Neuronal stem cell (in vitro differentiated cells): ENCODE measurements around the gene ABLIM3.
A peak's percentile ranks its signal among the peaks of the same experiment; 100 is the strongest.

ENCODE experiments used
- DNase-seq: peaks from one replicate; pipeline ENCODE4 v3.0.0-alpha.2; 2013; ENCODE audit warnings: low spot score
- H2AFZ ChIP-seq: one replicate; pipeline ENCODE4 v1.6.1; 2013; ENCODE audit warnings: mild to moderate bottlenecking, low read length, inconsistent platforms
- H2AK5ac ChIP-seq: 2 replicates; pipeline ENCODE4 v1.6.1; 2013; ENCODE audit warnings: low read depth, mild to moderate bottlenecking, inconsistent platforms, low read length, moderate library complexity, mixed read lengths
- H2BK120ac ChIP-seq: 2 replicates; pipeline ENCODE4 v1.6.1; 2013; ENCODE audit warnings: low read depth, mild to moderate bottlenecking, inconsistent platforms, low read length, moderate library complexity, mixed read lengths
- H2BK12ac ChIP-seq: one replicate; pipeline ENCODE4 v1.6.1; 2013; ENCODE audit warnings: low read length, inconsistent platforms
- H2BK15ac ChIP-seq: 2 replicates; pipeline ENCODE4 v1.6.1; 2013; ENCODE audit warnings: mild to moderate bottlenecking, low read length, inconsistent platforms, mixed read lengths
- H2BK5ac ChIP-seq: one replicate; pipeline ENCODE4 v1.6.1; 2013; ENCODE audit warnings: inconsistent platforms, mild to moderate bottlenecking, low read length, moderate library complexity
- H3K14ac ChIP-seq: one replicate; pipeline ENCODE4 v1.6.1; 2013; ENCODE audit warnings: low read length, inconsistent platforms
- H3K18ac ChIP-seq: 2 replicates; pipeline ENCODE4 v1.6.1; 2013; ENCODE audit warnings: low read length, inconsistent platforms
- H3K23ac ChIP-seq: 2 replicates; pipeline ENCODE4 v1.6.1; 2013; ENCODE audit warnings: low read depth, mild to moderate bottlenecking, mixed read lengths, low read length, inconsistent platforms; ENCODE audit not compliant: poor library complexity
- H3K27ac ChIP-seq: replicated peaks from 3 replicates; pipeline ENCODE4 v1.5.1; 2013; ENCODE audit warnings: low read length, inconsistent platforms
- H3K27me3 ChIP-seq, 3 experiments: 2 replicates each; pipeline ENCODE4 v1.6.1; 2013; ENCODE audit warnings: low read length in 3 of 3, mild to moderate bottlenecking in 2 of 3, inconsistent platforms in 1 of 3, low read depth in 1 of 3, mixed read lengths in 1 of 3, moderate library complexity in 1 of 3; ENCODE audit not compliant: control insufficient read depth in 3 of 3, insufficient read depth in 3 of 3
- H3K36me3 ChIP-seq, 2 donors: replicated peaks in 1 of 2; 2 replicates each; pipeline ENCODE4 v1.6.1; 2013; ENCODE audit warnings: low read length in 2 of 2; ENCODE audit not compliant: control insufficient read depth in 2 of 2, insufficient read depth in 2 of 2
- H3K4ac ChIP-seq: 2 replicates; pipeline ENCODE4 v1.6.1; 2013; ENCODE audit warnings: inconsistent platforms, mild to moderate bottlenecking, low read length, moderate library complexity
- H3K4me1 ChIP-seq, 2 donors: 1 replicate in 1 of 2; 2 replicates in 1 of 2; pipeline ENCODE4 v1.6.1; 2013; ENCODE audit warnings: low read length in 2 of 2, low read depth in 1 of 2; ENCODE audit not compliant: control insufficient read depth in 2 of 2, insufficient read depth in 1 of 2
- H3K4me2 ChIP-seq: one replicate; pipeline ENCODE4 v1.6.1; 2013; ENCODE audit warnings: mild to moderate bottlenecking, low read length, inconsistent platforms; ENCODE audit not compliant: insufficient read depth, poor library complexity, severe bottlenecking
- H3K4me3 ChIP-seq, 2 donors: 2 replicates each; pipeline ENCODE4 v1.5.1; 2013; ENCODE audit warnings: low read length in 2 of 2, mild to moderate bottlenecking in 2 of 2, inconsistent platforms in 1 of 2, moderate library complexity in 1 of 2
- H3K79me1 ChIP-seq: one replicate; pipeline ENCODE4 v1.6.1; 2013; ENCODE audit warnings: low read depth, mild to moderate bottlenecking, inconsistent platforms, low read length, moderate library complexity
- H3K9ac ChIP-seq: one replicate; pipeline ENCODE4 v1.6.1; 2013; ENCODE audit warnings: mild to moderate bottlenecking, low read depth, low read length, inconsistent platforms; ENCODE audit not compliant: poor library complexity
- H3K9me3 ChIP-seq, 2 donors: replicated peaks in 1 of 2; 2 replicates each; pipeline versions ENCODE3 to v1.6.1; 2013; ENCODE audit warnings: low read length in 2 of 2, mild to moderate bottlenecking in 2 of 2, inconsistent platforms in 1 of 2, low read depth in 1 of 2, mixed read lengths in 1 of 2, moderate library complexity in 1 of 2; ENCODE audit not compliant: control insufficient read depth in 2 of 2, insufficient read depth in 1 of 2
- H4K8ac ChIP-seq: one replicate; pipeline ENCODE4 v1.6.1; 2013; ENCODE audit warnings: low read depth, mild to moderate bottlenecking, inconsistent platforms, low read length, moderate library complexity
- H4K91ac ChIP-seq: one replicate; pipeline ENCODE4 v1.6.1; 2013; ENCODE audit warnings: low read length, low read depth, mild to moderate bottlenecking, inconsistent platforms; ENCODE audit not compliant: poor library complexity
- WGBS, 2 donors: extraction: QIAGEN DNeasy Blood & Tissue Kit; methylation state at CpG; one replicate each; pipeline ENCODE4 v1.1.7; 2013; ENCODE audit warnings: missing lambda C conversion rate in 2 of 2, mixed read lengths in 1 of 2; ENCODE audit not compliant: insufficient read length in 2 of 2, insufficient replicate concordance in 1 of 2; ENCODE audit errors: extremely low coverage in 2 of 2; 5-methylcytosine and 5-hydroxymethylcytosine counted together

ABLIM3 gene

DNA sequence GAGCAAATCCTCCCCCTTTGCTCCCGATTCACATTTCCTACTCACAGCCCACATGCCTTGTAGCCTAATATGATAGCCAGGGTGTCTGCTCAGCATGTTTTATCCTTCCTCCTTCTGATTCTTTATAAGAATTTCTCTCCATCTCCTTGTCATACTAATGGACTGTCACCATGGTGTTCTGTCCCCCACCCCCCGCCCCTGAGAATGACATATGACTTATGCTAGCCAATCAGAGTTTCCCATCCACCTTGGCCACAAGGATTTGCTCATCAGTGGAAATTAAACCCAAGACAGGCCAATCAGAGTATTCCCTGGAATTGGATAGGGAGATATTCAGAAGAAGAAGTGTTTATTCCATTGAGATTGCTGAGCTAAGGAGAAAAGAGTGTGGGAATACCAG is 16.0 kb downstream of the ABLIM3 start:
- Histone ChIP-seq H3K36me3 (no peaks in the 10 kb centered on the region), H3K4me1 (no peaks in the 10 kb centered on the region), H2AK5ac (no peak overlapping the region), H2AFZ (no peak overlapping the region), H2BK15ac (no peak overlapping the region), H3K27ac (no peak overlapping the region), H2BK5ac (no peak overlapping the region), H3K4me2 (no peak overlapping the region), H3K4me3 (no peak overlapping the region), H2BK120ac (no peak overlapping the region), H2BK12ac (no peak overlapping the region), H3K23ac (no peak overlapping the region), H4K8ac (no peak overlapping the region), H3K4ac (no peak overlapping the region), H3K18ac (no peak overlapping the region), H3K14ac (no peak overlapping the region), H3K9me3 (no peaks in the 10 kb centered on the region), H3K27me3 (no peaks in the 10 kb centered on the region), H3K79me1 (no peaks in the 10 kb centered on the region), H4K91ac (no peak overlapping the region), H3K9ac (no peak overlapping the region)
- no peak for DNase-seq
- WGBS, 2 donors: no CpG with 5 or more reads among the region's 2 CpGs

DNA sequence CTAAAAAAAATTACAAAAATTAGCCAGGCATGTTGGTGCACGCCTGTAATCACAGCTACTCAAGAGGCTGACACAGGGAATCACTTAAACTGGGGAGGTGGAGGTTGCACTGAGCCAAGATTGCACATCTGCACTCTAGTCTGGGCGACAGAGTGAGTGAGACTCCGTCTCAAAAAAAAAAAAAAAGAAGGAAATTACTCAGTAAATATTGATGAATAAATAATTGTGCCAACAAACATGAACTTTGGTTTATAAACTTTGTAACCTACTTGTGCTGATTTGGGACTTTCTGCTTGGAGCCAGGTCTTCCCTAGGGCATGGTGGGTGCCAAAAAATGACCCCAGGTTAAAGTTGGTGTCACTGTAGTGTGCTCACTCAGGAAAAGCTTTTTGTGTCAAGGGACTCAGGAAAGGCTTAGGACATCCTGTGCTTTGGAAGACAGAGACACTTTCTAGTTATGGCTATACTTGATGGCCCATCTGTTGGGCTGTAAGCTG is 19.0 kb downstream of the ABLIM3 start:
- H2BK15ac ChIP-seq: no peak overlapping the region
- H3K4ac ChIP-seq: no peak overlapping the region
- no peak overlapping the region for H3K23ac ChIP-seq
- WGBS, 2 donors: no CpG with 5 or more reads among the region's 3 CpGs
- H3K27ac ChIP-seq: no peak overlapping the region
- H2AFZ ChIP-seq: no peak overlapping the region
- no peak overlapping the region for H4K8ac ChIP-seq
- no peak overlapping the region for H3K9ac ChIP-seq
- no peak overlapping the region for H4K91ac ChIP-seq
- no peak overlapping the region for H3K18ac ChIP-seq
- H2BK120ac ChIP-seq: no peak overlapping the region
- no peaks in the 10 kb centered on the region for H3K27me3 ChIP-seq
- H3K4me3 ChIP-seq: no peak overlapping the region
- H3K9me3 ChIP-seq: no peaks in the 10 kb centered on the region
- no peaks in the 10 kb centered on the region for H3K4me1 ChIP-seq
- no peak overlapping the region for H2BK12ac ChIP-seq
- DNase-seq: no peak
- H2BK5ac ChIP-seq: no peak overlapping the region
- no peak overlapping the region for H3K14ac ChIP-seq
- H3K79me1 ChIP-seq: no peaks in the 10 kb centered on the region
- no peaks in the 10 kb centered on the region for H3K36me3 ChIP-seq
- H2AK5ac ChIP-seq: no peak overlapping the region
- no peak overlapping the region for H3K4me2 ChIP-seq

- DNase-seq: no peak
- Histone ChIP-seq H3K9me3 (no peaks in the 10 kb centered on the region), H2BK15ac (no peak overlapping the region), H3K9ac (no peak overlapping the region), H3K14ac (no peak overlapping the region), H3K23ac (no peak overlapping the region), H3K4me1 (no peaks in the 10 kb centered on the region), H3K27ac (no peak overlapping the region), H3K4me3 (no peak overlapping the region), H3K36me3 (no peaks in the 10 kb centered on the region), H3K79me1 (no peaks in the 10 kb centered on the region), H4K8ac (no peak overlapping the region), H2BK5ac (no peak overlapping the region), H3K27me3 (no peaks in the 10 kb centered on the region), H3K18ac (peak overlapping the region; percentile 44), H4K91ac (no peak overlapping the region), H2BK120ac (no peak overlapping the region), H2BK12ac (no peak overlapping the region), H3K4me2 (no peak overlapping the region), H2AFZ (no peak overlapping the region), H3K4ac (no peak overlapping the region), H2AK5ac (no peak overlapping the region)
- WGBS, 2 donors: no CpG with 5 or more reads among the region's 9 CpGs
Observed at GRCh38 chr5:149161026-149161687, 19.9 kb downstream of the ABLIM3 start.

- H3K4me1 ChIP-seq: no peaks in the 10 kb centered on the region
Observed at GRCh38 chr5:149161850-149162249, 20.6 kb downstream of the ABLIM3 start.

More at GRCh38 chr5:149161850-149162249, 20.6 kb downstream of the ABLIM3 start:
- Histone ChIP-seq H2BK120ac (no peak overlapping the region), H3K14ac (no peak overlapping the region), H3K9me3 (no peaks in the 10 kb centered on the region), H2BK12ac (no peak overlapping the region), H3K36me3 (no peaks in the 10 kb centered on the region), H3K4ac (no peak overlapping the region), H3K27ac (no peak overlapping the region), H2AFZ (no peak overlapping the region), H2AK5ac (no peak overlapping the region), H4K8ac (no peak overlapping the region), H3K79me1 (no peaks in the 10 kb centered on the region), H3K9ac (no peak overlapping the region), H3K27me3 (no peaks in the 10 kb centered on the region), H2BK15ac (no peak overlapping the region), H3K4me2 (no peak overlapping the region), H3K23ac (no peak overlapping the region), H2BK5ac (no peak overlapping the region), H4K91ac (no peak overlapping the region), H3K4me3 (no peak overlapping the region), H3K18ac (no peak overlapping the region)
- DNase-seq: no peak
- no CpG with 5 or more reads among the region's 5 CpGs for whole genome bisulfite sequencing, 2 donors
